ENCODE measurements around the gene ARHGAP4. TPM values are rescaled to one million over a fixed set of nuclear protein-coding genes. Genes with fewer than 3 reads are reported as not detected.

Gene ARHGAP4
- total RNA-seq, 1 donor from 2014 or later: 16.4 TPM

DNA sequence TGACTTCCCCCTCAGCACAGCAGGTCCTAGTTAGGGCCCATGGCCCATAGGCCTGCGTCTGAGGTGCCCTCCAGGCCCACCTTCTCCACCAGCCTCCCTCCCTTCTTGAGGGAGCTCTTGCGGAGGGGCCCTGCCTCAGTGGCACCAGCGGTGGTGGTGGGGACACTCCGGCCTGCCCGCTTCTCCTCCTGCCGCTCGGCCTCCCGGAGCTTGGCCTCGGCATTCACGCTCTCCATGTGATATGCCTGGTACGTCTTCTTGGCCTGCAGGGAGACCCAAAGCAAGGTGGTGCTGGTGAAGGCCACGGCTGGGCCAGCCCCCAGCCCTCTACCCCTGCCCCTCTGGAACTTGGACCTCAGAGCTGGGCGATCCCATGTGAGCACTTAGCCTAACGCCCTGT, 5.5 kb downstream of the ARHGAP4 start:
- H3K27me3 Mint-ChIP-seq: no peaks in the 10 kb centered on the region
- TF ChIP-seq, protein P1, sequence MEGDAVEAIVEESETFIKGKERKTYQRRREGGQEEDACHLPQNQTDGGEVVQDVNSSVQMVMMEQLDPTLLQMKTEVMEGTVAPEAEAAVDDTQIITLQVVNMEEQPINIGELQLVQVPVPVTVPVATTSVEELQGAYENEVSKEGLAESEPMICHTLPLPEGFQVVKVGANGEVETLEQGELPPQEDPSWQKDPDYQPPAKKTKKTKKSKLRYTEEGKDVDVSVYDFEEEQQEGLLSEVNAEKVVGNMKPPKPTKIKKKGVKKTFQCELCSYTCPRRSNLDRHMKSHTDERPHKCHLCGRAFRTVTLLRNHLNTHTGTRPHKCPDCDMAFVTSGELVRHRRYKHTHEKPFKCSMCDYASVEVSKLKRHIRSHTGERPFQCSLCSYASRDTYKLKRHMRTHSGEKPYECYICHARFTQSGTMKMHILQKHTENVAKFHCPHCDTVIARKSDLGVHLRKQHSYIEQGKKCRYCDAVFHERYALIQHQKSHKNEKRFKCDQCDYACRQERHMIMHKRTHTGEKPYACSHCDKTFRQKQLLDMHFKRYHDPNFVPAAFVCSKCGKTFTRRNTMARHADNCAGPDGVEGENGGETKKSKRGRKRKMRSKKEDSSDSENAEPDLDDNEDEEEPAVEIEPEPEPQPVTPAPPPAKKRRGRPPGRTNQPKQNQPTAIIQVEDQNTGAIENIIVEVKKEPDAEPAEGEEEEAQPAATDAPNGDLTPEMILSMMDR (IDR thresholded peaks at IDR 0.05; ENCODE audit: unreplicated experiment): no peak
- no peak for DNase-seq (ENCODE audit: low spot score, unreplicated experiment)
- no peak overlapping the region for H3K27ac Mint-ChIP-seq
- H3K36me3 Mint-ChIP-seq (ENCODE audit: insufficient read depth): peaks cover 1% of the 10 kb centered on the region
- H3K9me3 Mint-ChIP-seq (ENCODE audit: low read depth): no peaks in the 10 kb centered on the region
- H3K4me3 Mint-ChIP-seq (ENCODE audit: low read depth): no peak overlapping the region
- no peaks in the 10 kb centered on the region for H3K4me1 Mint-ChIP-seq (ENCODE audit: low read depth)

DNA sequence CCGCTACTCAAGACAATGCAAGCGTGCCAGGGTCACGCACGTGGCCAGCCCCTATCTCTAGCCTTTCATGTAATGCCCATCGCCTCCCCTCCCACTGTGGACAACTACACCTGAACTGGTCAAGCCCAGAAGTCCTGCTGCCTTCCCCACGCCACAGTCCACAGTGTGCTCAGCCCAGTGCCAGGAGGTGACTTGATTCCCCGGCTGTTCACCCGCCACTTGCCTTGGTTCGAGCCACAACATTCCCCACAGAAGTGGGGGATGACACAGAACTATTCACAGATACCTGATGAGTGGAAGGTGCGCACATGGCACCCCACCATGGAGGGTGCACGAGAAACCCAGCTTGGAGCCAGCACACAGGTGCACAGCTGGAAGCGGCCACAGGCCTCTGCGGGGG, 6.8 kb downstream of the ARHGAP4 start:
- no peak overlapping the region for H3K4me3 Mint-ChIP-seq (ENCODE audit: low read depth)
- peaks cover 1% of the 10 kb centered on the region for H3K36me3 Mint-ChIP-seq (ENCODE audit: insufficient read depth)
- H3K9me3 Mint-ChIP-seq (ENCODE audit: low read depth): no peaks in the 10 kb centered on the region
- TF ChIP-seq, protein P1 (IDR thresholded peaks at IDR 0.05; ENCODE audit: unreplicated experiment): no peak
- no peaks in the 10 kb centered on the region for H3K27me3 Mint-ChIP-seq
- no peak for DNase-seq (ENCODE audit: low spot score, unreplicated experiment)
- H3K27ac Mint-ChIP-seq: no peak overlapping the region
- no peaks in the 10 kb centered on the region for H3K4me1 Mint-ChIP-seq (ENCODE audit: low read depth)

DNA sequence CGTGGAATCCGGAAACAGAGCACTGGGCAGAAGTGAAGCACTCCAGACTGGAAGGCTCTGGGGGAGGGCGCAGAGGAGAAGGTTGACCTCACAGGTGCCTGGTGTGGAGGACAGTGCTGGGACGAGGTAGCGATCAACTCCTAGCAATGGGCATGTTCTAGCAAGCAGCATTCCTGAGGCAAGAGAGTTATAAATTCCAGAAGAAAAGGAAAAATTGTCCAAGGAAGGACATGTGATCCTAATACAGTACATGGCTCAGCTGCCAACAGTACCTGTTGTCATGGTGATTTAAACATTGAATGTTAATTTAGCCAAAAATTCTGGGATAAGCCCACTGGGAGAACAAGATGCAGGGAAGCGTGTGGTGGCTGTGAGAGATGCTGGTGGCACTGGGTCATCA, 8.2 kb downstream of the ARHGAP4 start:
- TF ChIP-seq, protein P1 (IDR thresholded peaks at IDR 0.05; ENCODE audit: unreplicated experiment): no peak
- H3K9me3 Mint-ChIP-seq (ENCODE audit: low read depth): no peaks in the 10 kb centered on the region
- DNase-seq (ENCODE audit: low spot score, unreplicated experiment): no peak
- H3K27me3 Mint-ChIP-seq: no peaks in the 10 kb centered on the region
- no peak overlapping the region for H3K27ac Mint-ChIP-seq
- H3K4me3 Mint-ChIP-seq (ENCODE audit: low read depth): no peak overlapping the region
- H3K4me1 Mint-ChIP-seq (ENCODE audit: low read depth): no peaks in the 10 kb centered on the region
- H3K36me3 Mint-ChIP-seq (ENCODE audit: insufficient read depth): peaks cover 1% of the 10 kb centered on the region

- H3K36me3 Mint-ChIP-seq (ENCODE audit: insufficient read depth): peaks cover 1% of the 10 kb centered on the region
- H3K4me1 Mint-ChIP-seq (ENCODE audit: low read depth): no peaks in the 10 kb centered on the region
- H3K27me3 Mint-ChIP-seq: no peaks in the 10 kb centered on the region
- TF ChIP-seq, protein P1 (IDR thresholded peaks at IDR 0.05; ENCODE audit: unreplicated experiment): no peak
- DNase-seq (ENCODE audit: low spot score, unreplicated experiment): no peak
- no peak overlapping the region for H3K27ac Mint-ChIP-seq
- H3K9me3 Mint-ChIP-seq (ENCODE audit: low read depth): peaks cover 3% of the 10 kb centered on the region
- no peak overlapping the region for H3K4me3 Mint-ChIP-seq (ENCODE audit: low read depth)
These were observed 12.4 kb downstream of the ARHGAP4 start for GRCh38 chrX:153913701-153914100.

DNA sequence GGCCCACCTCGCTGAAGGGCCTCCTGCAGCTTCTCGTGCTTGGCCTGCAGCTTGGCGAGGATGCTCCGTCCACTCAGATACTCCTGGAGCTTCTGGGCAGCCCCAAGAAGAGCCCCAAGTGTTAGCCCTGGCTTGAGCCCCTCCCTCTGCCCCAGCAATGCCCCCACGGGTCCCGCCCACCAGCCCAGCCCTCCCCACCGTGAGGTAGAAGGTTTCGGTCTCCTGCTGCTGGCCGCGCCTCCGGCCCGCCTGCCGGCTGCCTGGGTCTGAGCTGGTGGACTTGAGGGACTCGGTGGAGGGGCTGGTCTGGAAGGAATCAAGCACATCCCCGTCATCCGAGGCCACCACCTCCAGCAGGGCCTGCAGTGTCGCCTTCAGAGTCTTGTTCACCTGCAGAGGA, 12.9 kb downstream of the ARHGAP4 start:
- H3K27me3 Mint-ChIP-seq: no peaks in the 10 kb centered on the region

More for the DNA sequence above, 12.9 kb downstream of the ARHGAP4 start:
- Mint-ChIP-seq H3K4me3 (ENCODE audit: low read depth) (no peak overlapping the region), H3K4me1 (ENCODE audit: low read depth) (no peaks in the 10 kb centered on the region), H3K27ac (no peak overlapping the region), H3K9me3 (ENCODE audit: low read depth) (peaks cover 3% of the 10 kb centered on the region), H3K36me3 (ENCODE audit: insufficient read depth) (peaks cover 1% of the 10 kb centered on the region)
- no peak for DNase-seq (ENCODE audit: low spot score, unreplicated experiment)
- TF ChIP-seq, protein P1 (IDR thresholded peaks at IDR 0.05; ENCODE audit: unreplicated experiment): no peak

Data from progenitor cell of endocrine pancreas (in vitro differentiated cells).